ENCODE results near the gene CD38. TPM values are rescaled to one million over a fixed set of nuclear protein-coding genes. Genes with fewer than 3 reads are reported as not detected.

The CD38 gene
- total RNA-seq, 1 donor from 2014 or later: 1.6 TPM

DNA sequence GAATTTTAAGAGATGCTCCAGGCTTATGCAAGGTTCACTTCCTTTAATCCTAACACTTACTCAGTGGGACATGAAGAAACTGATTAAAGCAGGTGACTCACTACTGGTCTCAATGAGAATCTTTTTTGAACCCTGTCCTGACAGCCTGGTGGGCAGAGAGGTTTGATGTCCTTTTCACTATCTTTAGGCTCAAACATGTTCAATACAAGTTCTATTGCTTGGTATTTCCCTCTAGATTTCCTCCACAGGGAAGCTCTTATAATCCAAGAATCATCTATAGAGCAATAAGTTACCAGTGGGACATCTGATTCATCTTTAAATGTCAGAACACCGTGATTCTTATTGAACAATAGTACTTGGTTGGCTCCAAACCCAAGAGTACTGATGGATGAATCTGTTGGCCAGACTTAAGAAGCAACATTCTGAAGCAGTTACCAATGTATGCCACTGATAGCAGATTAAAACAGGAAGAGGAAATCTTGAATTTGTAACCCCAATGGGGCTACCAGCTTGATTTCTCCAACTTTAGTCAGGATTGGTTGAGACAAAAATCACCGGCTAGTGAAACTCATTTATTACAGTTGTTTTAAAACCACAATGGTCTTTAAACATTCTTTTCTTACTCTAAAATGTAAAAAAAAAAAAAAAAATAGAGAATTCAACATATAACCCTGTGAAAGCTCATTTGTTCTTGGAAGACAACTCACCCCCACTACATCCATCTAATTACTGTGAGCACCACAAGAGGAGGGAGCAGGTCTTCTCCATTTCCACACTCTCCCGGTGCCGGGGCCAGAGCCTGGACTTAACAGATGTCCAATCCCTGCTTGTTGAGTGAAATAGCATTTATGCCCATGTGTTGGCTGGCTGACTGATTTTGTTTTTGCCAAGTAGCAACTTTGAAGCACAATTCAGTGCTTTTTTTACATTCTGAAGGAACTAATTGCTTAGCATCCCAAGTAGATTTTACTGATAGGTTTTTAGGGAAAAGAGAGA is 117.1 kb downstream of the CD38 start:
- no peak for DNase-seq (ENCODE audit: extremely low read depth, low read depth, low spot score)

DNA sequence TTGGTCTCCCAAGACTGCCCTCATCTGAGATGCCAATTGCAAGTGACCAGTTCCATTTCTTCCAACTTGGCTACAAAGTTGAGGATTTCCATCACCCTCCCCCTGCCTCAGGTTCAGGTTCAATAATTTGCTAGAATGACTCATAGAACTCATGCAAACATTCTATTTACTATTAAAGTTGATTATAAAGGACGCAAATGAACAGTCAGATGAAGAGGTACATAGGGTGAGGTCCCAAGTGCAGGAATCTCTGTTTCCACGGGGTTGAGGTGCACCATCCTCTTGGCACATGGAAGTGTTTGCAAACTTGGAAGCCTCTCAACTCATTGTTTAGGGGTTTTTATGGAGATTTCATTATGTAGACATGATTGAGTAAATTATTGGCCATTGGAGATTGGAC is 119.4 kb downstream of the CD38 start:
- DNase-seq (ENCODE audit: extremely low read depth, low read depth, low spot score): no peak

GRCh38 chr4:15898902-15899301 is 120.8 kb downstream of the CD38 start:
- DNase-seq (ENCODE audit: extremely low read depth, low read depth, low spot score): no peak

- no peak for DNase-seq (ENCODE audit: extremely low read depth, low read depth, low spot score)
Observed at GRCh38 chr4:15899511-15899910, 121.4 kb downstream of the CD38 start.

DNA sequence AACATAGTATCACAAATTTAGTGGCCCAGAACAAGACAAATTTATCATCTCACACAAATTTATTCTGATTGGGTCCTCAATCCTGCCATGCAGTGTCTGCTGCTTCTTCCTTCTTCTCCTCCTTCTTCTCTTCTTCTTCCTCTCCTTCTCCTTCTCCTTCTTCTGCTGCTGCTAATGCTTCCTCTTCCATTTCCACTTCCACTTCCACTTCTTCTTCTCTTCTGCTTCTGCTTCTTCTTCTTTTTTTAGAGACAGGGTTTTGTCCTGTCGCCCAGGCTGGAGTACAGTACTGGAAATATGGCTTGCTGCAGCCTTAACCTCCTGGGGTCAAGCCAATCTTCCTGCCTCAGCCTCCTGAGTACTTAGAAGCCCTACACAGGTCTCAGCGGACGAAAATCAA is 122.9 kb downstream of the CD38 start:
- DNase-seq (ENCODE audit: extremely low read depth, low read depth, low spot score): no peak

DNA sequence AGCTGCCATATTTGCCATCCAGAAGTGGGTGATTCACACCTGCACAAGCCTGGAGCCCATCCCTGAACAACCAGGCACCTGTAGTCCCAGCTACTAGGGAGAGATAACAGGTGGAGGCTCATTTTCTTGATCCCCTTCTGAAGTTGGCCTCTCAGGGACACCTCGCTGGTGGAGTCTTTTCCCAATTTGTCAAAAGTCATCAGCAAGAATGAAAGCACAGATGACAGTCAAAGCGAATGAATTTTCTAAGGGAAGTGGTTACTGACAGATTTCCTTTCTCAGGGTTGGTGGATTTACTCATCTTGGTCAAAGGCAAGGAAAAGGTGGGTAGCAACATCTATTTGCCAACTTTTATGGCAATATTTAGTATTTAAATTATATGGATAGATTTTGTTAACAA is 123.9 kb downstream of the CD38 start:
- no peak for DNase-seq (ENCODE audit: extremely low read depth, low read depth, low spot score)

DNA sequence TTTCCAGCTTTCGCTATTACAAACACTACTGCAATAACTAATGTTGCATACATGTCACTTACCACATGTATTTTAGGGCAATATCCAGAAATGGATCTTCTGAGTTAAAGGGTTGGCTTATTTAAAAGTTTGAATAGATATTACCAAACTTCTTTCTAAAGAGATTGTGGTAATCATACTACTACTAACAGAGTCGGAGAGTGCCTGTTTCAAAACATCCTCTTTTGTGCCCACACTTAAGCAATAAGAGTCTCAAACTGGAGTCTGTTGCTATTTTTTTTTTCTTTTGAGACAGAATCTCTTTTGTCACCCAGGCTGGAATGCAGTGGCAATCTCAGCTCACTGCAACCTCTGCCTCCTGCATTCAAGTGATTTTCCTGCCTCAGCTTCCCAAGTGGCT is 124.6 kb downstream of the CD38 start:
- no peak for DNase-seq (ENCODE audit: extremely low read depth, low read depth, low spot score)

Other genes starting within 250 kb of the CD38 start
- gene FBXL5, start 123.0 kb upstream of the CD38 start, total RNA-seq: 75.7 and 83.3 TPM in 2 replicates
- gene FAM200B, start 96.5 kb upstream of the CD38 start, total RNA-seq: 38.7 and 40.2 TPM in 2 replicates
- gene BST1, start 75.3 kb upstream of the CD38 start, total RNA-seq: 43.2 and 88.9 TPM in 2 replicates
- not detected in 2 replicates for gene FGFBP1, start 160.4 kb downstream of the CD38 start, total RNA-seq
- not detected in 2 replicates for gene FGFBP2, start 184.8 kb downstream of the CD38 start, total RNA-seq

All from glomerular endothelial cell (primary cell).